ENCODE data around the gene SWT1.

GRCh38 chr1:185244015-185244747 lies 87.2 kb downstream of the SWT1 start:
- TF ChIP-seq POLR2A (IDR thresholded peaks at IDR 0.05; ENCODE audit: low read depth, low read length) = no peak
- no peak for TF ChIP-seq CTCF (conservative IDR thresholded peaks at IDR 0.05; ENCODE audit: low read depth, low read length)
- TF ChIP-seq NFE2L2 (IDR thresholded peaks at IDR 0.05; ENCODE audit: low read depth, low read length) = no peak
- no peak for TF ChIP-seq RAD21 (IDR thresholded peaks at IDR 0.05; ENCODE audit: low read length)
- TF ChIP-seq BHLHE40 (IDR thresholded peaks at IDR 0.05; ENCODE audit: low read depth, low read length) = peak; percentile 41; the same call in 1 of the 2 replicates
- no peak for TF ChIP-seq SMC3 (IDR thresholded peaks at IDR 0.05; ENCODE audit: low read depth, low read length)
- TF ChIP-seq RFX5 (IDR thresholded peaks at IDR 0.05; ENCODE audit: low read depth, low read length) = no peak
- no peak for TF ChIP-seq CEBPB (IDR thresholded peaks at IDR 0.05; ENCODE audit: low read depth, low read length)
- TF ChIP-seq RCOR1 (IDR thresholded peaks at IDR 0.05; ENCODE audit: insufficient replicate concordance, low read length) = no peak
- no peak for TF ChIP-seq MXI1 (IDR thresholded peaks at IDR 0.05; ENCODE audit: borderline replicate concordance, low read depth, low read length)
- TF ChIP-seq FOS (IDR thresholded peaks at IDR 0.05; ENCODE audit: low read depth, low read length) = peak; percentile 93
- no peak for TF ChIP-seq MAZ (IDR thresholded peaks at IDR 0.05; ENCODE audit: borderline replicate concordance, low read depth, low read length)
- TF ChIP-seq ELK1 (IDR thresholded peaks at IDR 0.05; ENCODE audit: borderline replicate concordance, low read depth, low read length) = no peak
- no peak for TF ChIP-seq MAFK (IDR thresholded peaks at IDR 0.05; ENCODE audit: low read depth, low read length)

All from IMR-90 (cell line).